Endothelial cell of umbilical vein (primary cell): ENCODE data around the gene COL26A1.

Source experiments
- CTCF ChIP-seq, 2 donors: IDR thresholded peaks; 1 replicate in 1 of 2; 2 replicates in 1 of 2; pipeline ENCODE4 v1.5.1; 2011; ENCODE audit warnings: low read length in 2 of 2, mild to moderate bottlenecking in 2 of 2, moderate library complexity in 2 of 2, control low read depth in 1 of 2, inconsistent platforms in 1 of 2, low read depth in 1 of 2; ENCODE audit not compliant: insufficient read depth in 1 of 2; ENCODE audit errors: extremely low read depth in 1 of 2
- EZH2 ChIP-seq: IDR thresholded peaks from 2 replicates; pipeline ENCODE4 v1.6.1; 2012; ENCODE audit warnings: borderline replicate concordance, low read depth, mild to moderate bottlenecking, moderate library complexity, low read length, inconsistent platforms; ENCODE audit not compliant: severe bottlenecking
- GATA2 ChIP-seq: IDR thresholded peaks from 2 replicates; pipeline ENCODE4 v1.7.0; 2011; ENCODE audit warnings: low read depth, mild to moderate bottlenecking, moderate library complexity, mixed read lengths, low read length; ENCODE audit not compliant: insufficient read length, insufficient read depth
- JUN ChIP-seq: IDR thresholded peaks from 2 replicates; pipeline ENCODE4 v1.6.1; 2011; ENCODE audit warnings: borderline replicate concordance, low read depth; ENCODE audit not compliant: insufficient read length, insufficient read depth
- MAX ChIP-seq: IDR thresholded peaks from 2 replicates; pipeline ENCODE4 v1.6.1; 2011; ENCODE audit not compliant: insufficient read depth, insufficient read length
- MYC ChIP-seq: IDR thresholded peaks from one replicate; pipeline ENCODE4 v1.6.1; 2011; ENCODE audit warnings: mild to moderate bottlenecking, low read depth, low read length
- POLR2A ChIP-seq: IDR thresholded peaks from 2 replicates; pipeline ENCODE4 v1.6.1; 2012; ENCODE audit warnings: low read depth, mild to moderate bottlenecking, control low read depth, low read length
- POLR2AphosphoS5 ChIP-seq: IDR thresholded peaks from 2 replicates; pipeline ENCODE4 v1.6.1; 2012; ENCODE audit warnings: low read depth, mild to moderate bottlenecking, control low read depth, low read length, moderate library complexity; ENCODE audit not compliant: insufficient read depth

DNA sequence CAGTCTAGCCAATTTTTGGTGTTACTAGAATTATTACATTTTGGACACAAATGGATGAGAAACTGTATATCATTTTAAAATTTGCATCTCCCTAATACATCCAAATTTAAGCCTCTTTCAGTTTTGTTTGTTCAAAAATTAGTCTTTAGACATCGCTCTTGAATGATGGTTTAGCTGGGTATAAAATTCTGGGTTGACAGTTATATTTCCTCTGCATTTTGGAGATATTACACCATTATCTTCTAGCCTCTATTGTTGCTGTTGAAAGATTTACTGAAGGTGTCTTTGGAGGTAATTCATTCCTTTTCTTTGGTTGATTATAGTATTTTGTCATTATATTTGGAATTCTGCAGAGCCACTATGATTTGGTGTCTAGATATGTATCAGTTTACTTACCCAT is 116.5 kb downstream of the COL26A1 start:
- TF ChIP-seq CTCF (IDR thresholded peaks at IDR 0.05; ENCODE audit: extremely low read depth in 1 of 2, insufficient read depth in 1 of 2, low read depth in 1 of 2, low read length in 2 of 2) (no peak), POLR2A (no peak), POLR2AphosphoS5 (no peak), EZH2 (no peak), MYC (no peak), JUN (no peak), MAX (no peak), GATA2 (no peak)
